ENCODE measurements around the gene ZFYVE28. TPM values are rescaled to one million over a fixed set of nuclear protein-coding genes. Genes with fewer than 3 reads are reported as not detected.

ZFYVE28 gene
- total RNA-seq, 2 donors from 2014 or later: 5.7 to 16.8 TPM

DNA sequence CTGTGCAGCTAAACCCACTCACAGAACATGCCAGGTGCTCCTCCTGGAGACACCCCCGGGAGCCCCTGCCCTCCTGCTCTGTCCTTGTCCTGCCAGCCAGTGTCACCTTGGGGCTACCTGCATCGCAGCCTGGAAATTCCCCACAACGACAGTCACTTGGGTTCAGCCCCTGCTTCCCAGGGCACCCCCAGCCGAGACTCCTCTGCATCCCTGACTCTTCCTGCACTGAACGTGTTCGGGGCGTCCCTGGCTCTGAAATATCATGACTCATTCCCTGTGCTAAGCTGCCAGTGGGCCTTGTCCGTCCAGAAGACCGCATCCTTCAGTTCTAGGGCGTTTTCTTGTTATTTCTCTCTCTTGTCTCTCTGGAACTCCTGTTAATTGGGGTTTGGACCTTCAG is 6.1 kb upstream of the ZFYVE28 start:
- H3K27me3 ChIP-seq: no peaks in the 10 kb centered on the region
- no peaks in the 10 kb centered on the region for H3K36me3 ChIP-seq (replicated peaks in 1 of 2; ENCODE audit: insufficient read depth in 1 of 2, low read depth in 2 of 2)
- no peak overlapping the region for H3K27ac ChIP-seq
- intact Hi-C loops (cut with DNase I): loop anchor here (10.0 kb wide), 1 partner anchor 160 kb away; the partner anchor contains the start of gene MXD4
- H3K4me3 ChIP-seq: no peak overlapping the region
- no peak for DNase-seq
- TF ChIP-seq, protein P1, sequence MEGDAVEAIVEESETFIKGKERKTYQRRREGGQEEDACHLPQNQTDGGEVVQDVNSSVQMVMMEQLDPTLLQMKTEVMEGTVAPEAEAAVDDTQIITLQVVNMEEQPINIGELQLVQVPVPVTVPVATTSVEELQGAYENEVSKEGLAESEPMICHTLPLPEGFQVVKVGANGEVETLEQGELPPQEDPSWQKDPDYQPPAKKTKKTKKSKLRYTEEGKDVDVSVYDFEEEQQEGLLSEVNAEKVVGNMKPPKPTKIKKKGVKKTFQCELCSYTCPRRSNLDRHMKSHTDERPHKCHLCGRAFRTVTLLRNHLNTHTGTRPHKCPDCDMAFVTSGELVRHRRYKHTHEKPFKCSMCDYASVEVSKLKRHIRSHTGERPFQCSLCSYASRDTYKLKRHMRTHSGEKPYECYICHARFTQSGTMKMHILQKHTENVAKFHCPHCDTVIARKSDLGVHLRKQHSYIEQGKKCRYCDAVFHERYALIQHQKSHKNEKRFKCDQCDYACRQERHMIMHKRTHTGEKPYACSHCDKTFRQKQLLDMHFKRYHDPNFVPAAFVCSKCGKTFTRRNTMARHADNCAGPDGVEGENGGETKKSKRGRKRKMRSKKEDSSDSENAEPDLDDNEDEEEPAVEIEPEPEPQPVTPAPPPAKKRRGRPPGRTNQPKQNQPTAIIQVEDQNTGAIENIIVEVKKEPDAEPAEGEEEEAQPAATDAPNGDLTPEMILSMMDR (IDR thresholded peaks at IDR 0.05): no peak
- TF ChIP-seq POLR2A (IDR thresholded peaks at IDR 0.05): no peak
- ATAC-seq: no peak
- H3K4me1 ChIP-seq: peaks cover 1% of the 10 kb centered on the region
- WGBS, 2 donors: 74 to 84% methylated on average over 10 of the region's 10 CpGs
- no peaks in the 10 kb centered on the region for H3K9me3 ChIP-seq

DNA sequence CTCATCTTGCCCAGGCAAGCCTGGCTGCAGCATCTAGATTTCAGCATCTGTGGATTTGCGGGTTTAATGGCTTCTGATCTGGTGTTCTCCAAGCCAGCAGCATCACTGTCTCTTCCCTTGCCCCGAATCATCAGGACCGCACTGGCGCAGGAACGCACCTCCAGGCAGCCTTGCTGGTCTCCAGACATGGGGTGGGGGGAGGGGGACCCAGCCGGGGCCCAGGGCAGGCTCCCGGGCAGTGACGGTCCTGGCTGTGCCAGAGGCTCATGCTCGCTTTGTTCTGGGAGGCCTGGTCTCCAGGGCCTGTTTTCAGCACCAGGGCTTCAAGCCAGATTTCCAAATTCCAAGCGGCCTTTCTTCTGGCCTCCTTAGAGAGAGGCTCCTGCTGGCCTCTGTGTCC is 5.2 kb upstream of the ZFYVE28 start:
- Histone ChIP-seq H3K36me3 (replicated peaks in 1 of 2; ENCODE audit: insufficient read depth in 1 of 2, low read depth in 2 of 2) (no peaks in the 10 kb centered on the region), H3K4me1 (peaks cover 9% of the 10 kb centered on the region), H3K27me3 (no peaks in the 10 kb centered on the region), H3K27ac (no peak overlapping the region), H3K4me3 (no peak overlapping the region), H3K9me3 (no peaks in the 10 kb centered on the region)
- intact Hi-C loops (cut with DNase I): loop anchor here (10.0 kb wide), 1 partner anchor 159 kb away; the partner anchor contains the start of gene MXD4
- WGBS, 2 donors: 73% methylated on average over 7 of the region's 10 CpGs; no CpG with 5 or more reads in 1 of the 2 donors
- DNase-seq (no peak), ATAC-seq (no peak)
- TF ChIP-seq POLR2A (IDR thresholded peaks at IDR 0.05): no peak
- TF ChIP-seq, protein P1 (IDR thresholded peaks at IDR 0.05): no peak

DNA sequence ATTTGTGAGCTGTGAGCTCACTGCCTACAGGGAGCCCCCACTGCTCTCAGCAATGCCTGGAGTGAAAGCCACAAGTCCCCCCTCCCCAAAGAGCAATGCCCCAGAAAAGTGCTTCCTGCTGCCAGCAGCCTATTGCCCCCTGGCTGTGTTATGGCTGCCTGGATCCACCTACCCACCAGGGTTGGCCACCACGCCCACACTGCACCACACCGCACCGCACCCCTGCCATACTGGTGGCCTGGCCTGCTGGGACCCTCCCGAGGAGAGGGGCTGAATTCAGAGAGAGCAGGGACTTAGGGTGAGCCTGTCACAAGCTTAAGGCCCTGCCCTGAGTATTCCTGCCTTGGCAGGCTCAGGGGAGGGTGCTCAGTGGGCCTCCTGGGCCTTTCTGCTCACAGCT is 4.6 kb upstream of the ZFYVE28 start:
- Histone ChIP-seq H3K4me1 (peaks cover 9% of the 10 kb centered on the region), H3K27ac (no peak overlapping the region), H3K4me3 (no peak overlapping the region), H3K36me3 (replicated peaks in 1 of 2; ENCODE audit: insufficient read depth in 1 of 2, low read depth in 2 of 2) (no peaks in the 10 kb centered on the region), H3K9me3 (no peaks in the 10 kb centered on the region), H3K27me3 (no peaks in the 10 kb centered on the region)
- intact Hi-C loops (cut with DNase I): loop anchor here (10.0 kb wide), 1 partner anchor 158 kb away; the partner anchor contains the start of gene MXD4
- TF ChIP-seq, protein P1 (IDR thresholded peaks at IDR 0.05): no peak
- ATAC-seq: no peak
- 76% methylated on average over 4 of the region's 4 CpGs; no CpG with 5 or more reads in 1 of the 2 donors for WGBS, 2 donors
- no peak for DNase-seq

DNA sequence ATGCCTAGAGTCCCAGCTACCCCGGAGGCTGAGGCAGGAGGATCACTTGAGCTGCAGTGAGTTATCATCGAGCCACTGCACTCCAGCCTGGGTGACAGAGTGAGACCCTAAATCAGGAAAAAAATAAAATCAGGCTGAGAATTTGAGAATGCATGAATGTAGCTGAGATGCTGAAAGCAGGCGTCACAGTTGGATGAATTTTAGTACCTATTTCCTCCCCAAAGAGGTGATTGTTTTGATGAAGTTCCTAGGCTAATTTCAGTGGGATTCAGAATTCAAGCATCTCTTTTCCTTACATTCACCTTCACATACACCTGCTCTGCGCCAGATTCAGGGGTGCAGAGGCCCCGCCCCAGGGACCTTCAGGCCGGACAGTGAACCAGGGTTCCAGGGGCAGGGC is 3.5 kb upstream of the ZFYVE28 start:
- H3K27me3 ChIP-seq: no peaks in the 10 kb centered on the region
- ATAC-seq (no peak), DNase-seq (no peak)
- 81 to 82% methylated on average over 6 of the region's 6 CpGs for WGBS, 2 donors
- H3K4me1 ChIP-seq: peaks cover 19% of the 10 kb centered on the region
- H3K27ac ChIP-seq: no peak overlapping the region
- H3K36me3 ChIP-seq (replicated peaks in 1 of 2; ENCODE audit: insufficient read depth in 1 of 2, low read depth in 2 of 2): no peaks in the 10 kb centered on the region
- no peak for TF ChIP-seq POLR2A (IDR thresholded peaks at IDR 0.05)
- TF ChIP-seq, protein P1 (IDR thresholded peaks at IDR 0.05): no peak
- H3K9me3 ChIP-seq: no peaks in the 10 kb centered on the region
- H3K4me3 ChIP-seq: no peak overlapping the region
- intact Hi-C loops (cut with DNase I): loop anchor here (10.0 kb wide), 1 partner anchor 157 kb away; the partner anchor contains the start of gene MXD4

DNA sequence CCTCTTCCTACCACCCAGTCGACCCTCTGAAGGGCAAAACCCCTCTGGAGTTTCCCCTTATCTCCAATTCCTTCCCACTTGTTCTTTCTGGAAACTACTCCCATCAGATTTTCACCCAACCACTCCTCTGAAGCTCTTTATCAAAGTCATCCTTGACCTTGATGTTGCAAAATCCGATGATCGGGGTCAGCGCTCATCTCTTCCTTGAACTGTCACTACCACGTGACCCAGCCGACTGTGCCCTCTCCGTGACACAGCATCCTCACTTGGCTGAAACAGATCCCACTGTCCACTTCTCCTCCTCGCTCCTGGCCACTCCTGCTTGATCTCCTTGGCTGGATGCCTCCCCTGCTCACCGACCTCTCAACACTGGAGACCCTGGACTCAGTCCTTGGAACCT is 1.4 kb upstream of the ZFYVE28 start:
- Histone ChIP-seq H3K4me3 (no peak overlapping the region), H3K4me1 (peaks cover 25% of the 10 kb centered on the region), H3K27me3 (no peaks in the 10 kb centered on the region), H3K36me3 (replicated peaks in 1 of 2; ENCODE audit: insufficient read depth in 1 of 2, low read depth in 2 of 2) (no peaks in the 10 kb centered on the region), H3K27ac (no peak overlapping the region), H3K9me3 (no peaks in the 10 kb centered on the region)
- TF ChIP-seq, protein P1 (IDR thresholded peaks at IDR 0.05): no peak
- TF ChIP-seq POLR2A (IDR thresholded peaks at IDR 0.05): no peak
- intact Hi-C loops (cut with DNase I): loop anchor here (10.0 kb wide), 1 partner anchor 155 kb away; the partner anchor contains the start of gene MXD4
- WGBS, 2 donors: 38 to 46% methylated on average over 9 of the region's 9 CpGs
- ATAC-seq: no peak
- peak in 1 of 4 donors; percentile 20 for DNase-seq

All from body of pancreas (tissue), 4 donors.